AG09319 (cell line): ENCODE measurements around the gene MAPK7.

Experiments used
- DNase-seq: peaks from one replicate; pipeline ENCODE4 v3.0.0-alpha.2; 2010; ENCODE audit warnings: low read depth; ENCODE audit errors: extremely low read depth
- TF ChIP-seq, protein P1 (sequence below): IDR thresholded peaks from 2 replicates; pipeline ENCODE4 v1.5.1; 2011; ENCODE audit warnings: low read depth, mild to moderate bottlenecking, inconsistent platforms, low read length, moderate library complexity

Gene MAPK7

GRCh38 chr17:19332371-19333131 lies 45.7 kb upstream of the MAPK7 start:
- DNase-seq, result no peak
- TF ChIP-seq, protein P1, sequence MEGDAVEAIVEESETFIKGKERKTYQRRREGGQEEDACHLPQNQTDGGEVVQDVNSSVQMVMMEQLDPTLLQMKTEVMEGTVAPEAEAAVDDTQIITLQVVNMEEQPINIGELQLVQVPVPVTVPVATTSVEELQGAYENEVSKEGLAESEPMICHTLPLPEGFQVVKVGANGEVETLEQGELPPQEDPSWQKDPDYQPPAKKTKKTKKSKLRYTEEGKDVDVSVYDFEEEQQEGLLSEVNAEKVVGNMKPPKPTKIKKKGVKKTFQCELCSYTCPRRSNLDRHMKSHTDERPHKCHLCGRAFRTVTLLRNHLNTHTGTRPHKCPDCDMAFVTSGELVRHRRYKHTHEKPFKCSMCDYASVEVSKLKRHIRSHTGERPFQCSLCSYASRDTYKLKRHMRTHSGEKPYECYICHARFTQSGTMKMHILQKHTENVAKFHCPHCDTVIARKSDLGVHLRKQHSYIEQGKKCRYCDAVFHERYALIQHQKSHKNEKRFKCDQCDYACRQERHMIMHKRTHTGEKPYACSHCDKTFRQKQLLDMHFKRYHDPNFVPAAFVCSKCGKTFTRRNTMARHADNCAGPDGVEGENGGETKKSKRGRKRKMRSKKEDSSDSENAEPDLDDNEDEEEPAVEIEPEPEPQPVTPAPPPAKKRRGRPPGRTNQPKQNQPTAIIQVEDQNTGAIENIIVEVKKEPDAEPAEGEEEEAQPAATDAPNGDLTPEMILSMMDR, result no peak

- TF ChIP-seq, protein P1, result no peak
- no peak for DNase-seq
Observed at GRCh38 chr17:19333132-19333440, 45.2 kb upstream of the MAPK7 start.

- no peak for DNase-seq
- TF ChIP-seq, protein P1, result no peak
Observed at GRCh38 chr17:19333736-19334290, 44.5 kb upstream of the MAPK7 start.

DNA sequence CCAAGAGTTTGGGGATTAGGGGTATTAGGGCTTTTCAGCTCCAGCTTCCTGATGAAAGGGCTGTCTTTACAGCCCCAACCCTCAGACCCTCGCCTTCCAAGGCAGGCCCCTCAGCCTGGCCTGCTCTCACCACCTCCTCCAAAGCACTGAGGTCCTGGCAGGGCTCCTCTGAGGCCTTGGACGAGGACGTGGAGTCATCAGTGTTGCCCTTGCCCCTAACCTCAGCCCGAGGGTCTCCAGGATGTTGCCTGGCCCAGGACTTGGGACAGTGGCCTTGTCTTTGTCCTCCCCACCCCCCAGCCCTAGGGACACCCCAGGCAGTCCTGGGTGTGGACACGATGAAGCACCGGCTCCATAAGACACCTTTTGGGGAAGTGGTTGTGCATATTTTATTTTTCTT lies 44.0 kb upstream of the MAPK7 start:
- TF ChIP-seq, protein P1, result no peak

GRCh38 chr17:19335951-19336631 lies 42.2 kb upstream of the MAPK7 start:
- TF ChIP-seq, protein P1, result no peak
- DNase-seq, result no peak

More for the DNA sequence above, 44.0 kb upstream of the MAPK7 start:
- no peak for DNase-seq

GRCh38 chr17:19336938-19337711 lies 41.2 kb upstream of the MAPK7 start:
- TF ChIP-seq, protein P1, result no peak
- no peak for DNase-seq

DNA sequence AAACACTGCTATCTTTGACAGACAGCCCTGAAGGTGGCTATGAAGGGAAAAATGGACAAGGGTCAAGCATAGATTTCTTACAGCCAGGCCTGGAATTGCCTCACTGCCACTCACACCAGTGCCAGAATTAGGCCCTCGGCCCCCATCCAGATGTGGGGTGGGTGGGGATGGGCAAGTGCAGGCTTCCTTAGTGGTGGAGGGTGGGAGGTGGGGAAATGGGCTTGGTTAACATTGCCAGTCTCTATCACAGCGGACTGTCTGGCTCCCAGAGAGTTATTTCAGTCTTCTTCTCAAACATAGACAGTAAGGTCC lies 40.6 kb upstream of the MAPK7 start:
- DNase-seq, result no peak
- TF ChIP-seq, protein P1, result no peak
